GM18868 (cell line): Measurements from ENCODE around the gene RILPL1.
"Not testable (repeated sequence)": the region's sequence is repeated elsewhere in the genome, so short reads cannot be mapped to it uniquely, and the experiment has no call there.

Experiments
- ATAC-seq: cut with Tn5 transposase; IDR thresholded peaks from one replicate; pipeline ENCODE4 v1.9.1; 2021; ENCODE audit warnings: mild to moderate bottlenecking, moderate library complexity; ENCODE audit not compliant: unreplicated experiment

RILPL1 gene

DNA sequence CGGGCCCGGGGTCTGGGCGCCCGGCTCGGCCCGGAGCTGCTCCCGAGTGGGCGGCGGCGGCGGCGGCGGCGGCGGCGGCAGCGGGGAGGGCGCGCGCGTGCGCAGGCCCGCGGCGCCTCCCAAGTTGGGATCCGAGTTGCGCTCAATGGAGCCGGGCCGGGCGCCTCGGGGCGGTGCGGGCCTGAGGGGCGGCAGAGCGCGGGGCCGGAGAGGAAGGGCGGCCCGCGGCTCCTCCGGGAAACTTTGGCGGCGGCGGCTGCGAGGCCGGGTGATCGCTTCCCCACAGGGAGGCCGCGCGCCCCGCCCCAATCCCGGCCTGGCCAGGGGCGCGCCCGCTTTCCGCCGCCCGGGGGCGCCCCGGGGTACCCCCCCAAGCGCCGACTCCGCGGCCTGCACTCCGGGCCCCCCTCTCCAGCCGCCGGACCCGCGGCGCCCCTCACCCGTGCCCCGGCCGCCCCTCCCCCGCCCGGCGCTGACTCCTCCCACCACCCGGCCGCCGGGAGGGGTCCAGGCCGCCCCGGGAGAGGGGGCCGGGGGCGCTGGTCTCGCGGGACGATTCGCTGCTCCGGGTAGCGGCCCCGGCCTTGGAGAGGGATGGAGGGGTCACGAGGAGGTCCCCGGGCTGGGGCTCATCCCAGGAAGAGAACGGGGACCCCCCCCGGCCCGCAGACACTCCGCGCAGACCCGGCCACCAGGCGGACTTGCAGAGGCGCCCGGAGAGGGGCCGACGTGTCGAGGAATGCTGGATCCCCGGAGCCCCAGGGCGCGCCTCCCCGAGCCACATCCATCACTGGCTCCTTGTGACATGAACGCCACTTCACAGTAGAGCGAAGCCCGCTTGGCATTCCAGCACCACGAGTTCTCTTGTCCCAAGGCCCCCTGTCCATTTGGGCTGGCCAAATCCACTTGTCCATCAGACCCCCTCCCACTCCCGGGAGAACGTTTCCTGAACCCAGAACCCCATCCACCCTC is at the start of gene RILPL1:
RILPL1 (minus strand) TSS at position 48 of the 972 bp plus-strand sequence. CDS start 237 bp downstream, outside the sequence.
- ATAC-seq, result peak; percentile 64

DNA sequence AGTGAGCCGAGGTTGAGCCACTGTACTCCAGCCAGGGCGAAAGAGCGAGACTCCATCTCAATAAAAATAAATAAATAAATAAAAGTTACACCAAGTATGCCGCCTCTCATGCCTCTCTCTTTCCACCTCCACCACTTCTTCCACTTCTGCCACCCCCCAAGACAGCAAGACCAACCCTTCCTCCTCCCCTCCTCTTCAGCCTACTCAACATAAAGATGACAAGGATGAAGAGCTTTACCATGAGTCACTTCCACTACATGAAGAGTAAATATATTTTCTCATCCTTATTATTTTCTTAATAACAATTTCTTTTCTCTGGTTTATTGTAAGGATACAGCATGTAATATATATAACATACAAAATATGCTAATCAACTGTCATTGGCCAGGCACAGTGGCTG is 47.3 kb upstream of the RILPL1 start:
- no peak for ATAC-seq

- not testable (repeated sequence) for ATAC-seq
These were observed 45.3 kb upstream of the RILPL1 start for GRCh38 chr12:123578829-123579228.

- ATAC-seq, result no peak
These were observed 44.7 kb upstream of the RILPL1 start for GRCh38 chr12:123578243-123578642.

- ATAC-seq, result no peak
These were observed 43.1 kb upstream of the RILPL1 start for GRCh38 chr12:123576611-123577010.

DNA sequence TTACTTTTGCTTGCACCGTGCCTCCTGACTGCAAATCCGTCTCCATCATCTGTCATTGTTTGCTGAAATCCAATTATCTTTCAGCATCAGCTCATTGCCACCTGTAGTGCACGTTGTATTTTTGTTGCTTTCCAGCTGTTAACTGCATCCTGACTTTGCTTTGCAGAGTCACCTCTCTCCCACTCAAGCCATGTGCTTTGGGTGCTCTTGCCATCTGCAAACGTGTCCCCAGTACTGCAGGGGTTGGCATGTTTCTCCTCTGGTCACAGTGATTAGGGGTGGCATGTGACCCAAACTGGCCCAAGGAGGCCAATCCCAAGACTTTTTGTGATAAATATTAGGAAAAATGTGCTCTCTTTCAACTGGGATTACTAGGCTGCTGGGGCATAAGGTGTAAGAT is 40.4 kb upstream of the RILPL1 start:
- ATAC-seq, result no peak

GRCh38 chr12:123572391-123572790 is 38.9 kb upstream of the RILPL1 start:
- ATAC-seq, result no peak

DNA sequence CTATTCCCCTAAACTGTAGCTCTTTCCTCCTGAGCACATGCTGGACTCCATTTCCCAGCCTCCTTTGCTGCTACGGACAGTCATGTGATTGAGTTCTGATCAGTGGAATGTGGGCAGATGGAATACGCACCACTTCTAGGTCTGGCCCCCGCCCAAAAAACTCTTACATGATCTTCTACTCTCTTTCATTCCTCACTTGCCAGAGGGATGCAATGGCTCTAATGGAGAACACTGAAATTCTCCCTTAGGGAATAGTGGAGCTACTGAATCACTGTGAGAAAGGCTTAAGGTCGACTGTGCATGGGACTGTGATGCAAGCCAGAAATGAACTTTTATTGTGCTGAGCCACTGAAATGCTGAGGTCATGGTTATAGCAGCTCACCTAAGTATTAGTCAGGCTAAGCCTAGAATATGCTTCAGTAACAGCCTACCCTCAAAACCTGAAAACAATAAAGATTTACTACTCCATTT is 37.9 kb upstream of the RILPL1 start:
- ATAC-seq, result no peak

DNA sequence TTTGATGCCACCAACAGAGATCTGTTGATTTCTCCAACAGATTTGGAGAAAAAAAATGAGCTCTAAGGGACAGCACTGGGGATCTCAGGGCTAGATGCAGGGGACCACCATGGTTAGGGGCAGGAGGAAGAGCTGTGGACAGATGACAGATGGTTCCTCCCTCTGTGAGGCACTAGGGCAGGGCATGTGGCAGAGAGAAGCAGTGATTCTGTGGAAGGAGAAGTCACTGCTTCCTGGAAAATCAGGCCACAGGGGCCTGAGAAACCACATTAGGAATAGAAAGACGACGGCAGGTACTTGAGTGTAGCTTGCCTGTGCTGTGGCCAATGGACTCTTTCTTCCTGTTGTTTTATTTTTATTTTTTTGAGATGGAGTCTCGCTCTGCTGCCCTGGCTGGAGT is 25.9 kb upstream of the RILPL1 start:
- no peak for ATAC-seq

GRCh38 chr12:123558487-123558886 is 25.0 kb upstream of the RILPL1 start:
- not testable (repeated sequence) for ATAC-seq

GRCh38 chr12:123554843-123555242 is 21.3 kb upstream of the RILPL1 start:
- ATAC-seq, result not testable (repeated sequence)

DNA sequence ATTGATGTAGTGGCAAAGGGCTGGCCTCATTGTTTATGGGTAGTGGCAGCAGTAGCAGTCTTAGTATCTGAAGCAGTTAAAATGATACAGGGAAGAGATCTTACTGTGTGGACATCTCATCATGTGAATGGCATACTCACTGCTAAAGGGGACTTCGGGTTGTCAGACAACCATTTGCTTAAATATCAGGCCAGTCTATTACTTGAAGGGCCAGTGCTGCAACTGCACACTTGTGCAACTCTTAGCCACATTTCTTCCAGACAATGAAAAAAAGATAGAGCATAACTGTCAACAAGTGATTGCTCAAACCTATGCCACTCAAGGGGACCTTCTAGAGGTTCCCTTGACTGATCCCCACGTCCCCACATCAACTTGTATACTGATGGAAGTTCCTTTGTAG is 20.6 kb upstream of the RILPL1 start:
- ATAC-seq, result not testable (repeated sequence)

GRCh38 chr12:123550700-123551099 is 17.2 kb upstream of the RILPL1 start:
- ATAC-seq, result no peak

DNA sequence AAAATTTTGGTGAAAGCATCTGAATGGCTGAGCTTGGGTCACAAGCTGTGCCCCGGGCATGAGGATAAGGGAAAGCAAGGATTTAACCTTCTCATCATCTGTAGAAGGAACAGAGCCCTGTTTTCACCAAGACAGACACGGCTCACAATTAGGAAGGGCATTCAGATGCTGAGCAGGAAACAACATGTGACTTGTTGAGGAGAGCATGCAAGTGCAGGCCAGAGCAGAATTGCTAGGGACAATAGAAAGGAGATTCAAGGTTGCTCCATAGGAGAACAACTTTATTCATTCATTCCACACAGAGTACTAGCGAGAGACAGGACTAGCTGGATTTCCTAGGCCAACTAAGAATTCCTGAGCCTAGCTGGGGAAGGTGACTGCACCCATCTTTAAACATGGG is 14.6 kb upstream of the RILPL1 start:
- ATAC-seq, result no peak

DNA sequence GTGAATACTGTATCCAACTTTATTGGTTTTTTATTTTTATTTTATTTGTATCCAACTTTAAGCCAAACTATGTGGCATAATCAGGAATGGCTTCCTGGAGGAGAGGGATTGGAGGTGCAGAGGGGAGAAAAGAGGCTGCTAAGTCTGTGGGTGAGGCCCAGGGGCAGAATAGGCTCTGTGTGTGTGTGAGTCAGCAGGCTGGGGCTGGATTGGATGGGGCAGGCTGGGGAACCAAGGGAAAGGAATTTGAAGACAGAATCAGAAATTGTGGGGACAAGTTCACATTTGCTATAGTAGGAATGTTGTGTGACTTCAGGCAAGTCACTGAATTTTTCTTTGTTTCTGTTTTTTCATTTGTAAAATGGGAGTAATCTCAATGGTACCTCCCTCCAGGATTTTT is 12.8 kb upstream of the RILPL1 start:
- ATAC-seq, result no peak

DNA sequence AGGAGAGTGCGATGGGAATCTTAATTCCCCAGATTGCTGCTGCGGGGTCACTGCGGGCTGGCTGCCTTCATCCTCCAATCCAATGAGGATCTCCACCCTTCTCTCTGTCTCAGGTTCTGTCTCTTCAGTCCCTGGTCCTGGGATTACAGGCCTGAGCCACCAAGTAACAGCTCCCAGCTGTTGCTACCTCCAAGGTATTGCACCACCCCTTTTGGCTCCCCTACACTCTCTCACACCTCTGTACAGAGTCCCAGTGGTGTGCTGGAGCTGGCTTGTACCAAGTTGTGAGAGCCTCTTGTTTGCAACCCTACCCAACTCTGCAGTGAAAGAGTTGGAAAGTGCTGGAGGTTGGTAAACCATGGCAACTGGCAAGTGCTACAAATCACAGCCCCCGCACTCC is 10.0 kb upstream of the RILPL1 start:
- no peak for ATAC-seq

GRCh38 chr12:123540899-123541662 is 7.6 kb upstream of the RILPL1 start:
- no peak for ATAC-seq

DNA sequence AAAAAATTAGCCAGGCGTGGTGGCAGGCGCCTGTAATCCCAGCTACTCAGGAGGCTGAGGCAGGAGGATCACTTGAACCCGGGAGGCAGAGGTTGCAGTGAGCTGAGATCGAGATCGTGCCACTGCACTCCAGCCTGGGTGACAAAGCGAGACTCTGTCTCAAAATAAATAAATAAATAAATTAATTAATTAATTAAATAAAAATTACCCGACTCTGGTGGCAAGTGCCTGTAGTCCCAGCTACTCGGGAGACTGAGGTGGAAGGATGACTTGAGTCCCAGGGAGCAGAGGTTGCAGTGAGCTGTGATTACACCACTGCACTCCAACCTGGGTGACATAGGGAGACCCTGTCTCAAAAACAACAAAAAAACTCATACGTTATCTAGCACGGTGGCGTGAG is 2.4 kb upstream of the RILPL1 start:
- ATAC-seq, result not testable (repeated sequence)

DNA sequence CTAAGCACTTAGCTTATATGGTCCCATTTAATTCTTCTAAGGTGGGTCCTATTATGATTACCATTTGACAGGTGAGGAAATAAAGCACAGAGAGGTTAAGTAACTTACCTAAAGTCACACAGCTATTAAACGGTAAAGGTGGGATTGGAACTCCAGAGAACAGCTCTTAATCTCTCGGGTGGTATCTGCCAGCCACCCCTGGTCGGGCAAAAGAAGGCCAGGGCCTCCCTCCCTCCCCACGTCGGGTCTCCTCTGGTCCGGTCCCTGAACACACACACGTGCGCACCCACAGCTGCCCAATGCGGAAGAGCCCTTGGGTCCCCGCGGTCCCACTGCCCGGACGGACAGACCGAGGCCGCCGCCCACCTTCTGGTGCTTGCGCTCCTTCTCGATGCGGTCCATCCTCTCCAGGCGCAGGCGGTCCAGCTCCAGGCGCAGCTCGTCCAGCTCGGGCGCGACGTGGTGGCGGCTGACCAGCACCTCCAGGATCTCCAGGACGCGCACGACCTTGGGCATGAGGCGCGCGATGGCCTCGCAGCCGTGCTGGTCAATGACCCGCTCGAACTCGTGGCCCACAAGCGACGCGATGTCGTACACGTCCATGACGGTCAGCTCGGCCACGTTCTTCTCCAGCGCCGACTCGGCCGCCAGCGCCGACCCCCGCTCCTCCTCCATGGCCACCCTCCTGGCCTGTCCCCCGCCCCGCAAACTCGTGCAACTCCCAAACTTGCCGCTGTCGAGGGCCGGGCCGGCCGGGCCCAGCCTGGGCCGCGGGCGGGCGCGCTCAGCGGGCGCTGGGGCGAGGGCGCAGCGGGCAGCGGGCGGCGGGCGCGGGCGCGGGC is 490 bp downstream of the RILPL1 start:
- no peak for ATAC-seq

GRCh38 chr12:123532019-123532418 is 1.5 kb downstream of the RILPL1 start:
- peak; percentile 58 for ATAC-seq

DNA sequence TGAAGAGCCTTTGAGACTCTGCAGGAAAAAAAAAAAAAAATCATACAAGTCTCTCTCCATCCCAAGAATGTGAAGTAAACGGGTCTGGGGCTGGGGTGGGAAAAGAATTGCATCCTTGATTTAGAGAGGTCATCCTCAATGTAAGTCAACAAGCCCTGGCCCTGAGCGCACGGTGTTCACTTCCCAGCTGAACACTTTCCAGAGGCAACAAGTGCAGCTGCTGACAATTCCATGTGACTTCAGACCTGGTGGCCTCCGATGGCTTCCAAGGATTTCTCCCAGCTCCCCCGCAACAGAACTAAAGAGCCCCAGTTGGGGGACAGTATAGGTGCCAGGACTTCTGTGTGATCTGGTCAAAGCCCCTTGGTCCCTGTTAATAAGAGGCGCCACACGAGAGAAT is 2.4 kb downstream of the RILPL1 start:
- ATAC-seq, result no peak
